HG03354 (cell line): Measurements from ENCODE around the gene COMMD2.

Source experiments
- ATAC-seq: cut with Tn5 transposase; IDR thresholded peaks from one replicate; pipeline ENCODE4 v1.9.1; 2021; ENCODE audit warnings: mild to moderate bottlenecking; ENCODE audit not compliant: unreplicated experiment, poor library complexity, severe bottlenecking

The COMMD2 gene

GRCh38 chr3:149752051-149752787, at the start of gene COMMD2:
COMMD2 (minus strand) TSS chr3:149752489; CDS start chr3:149752444, 45 bp downstream.
- peak; percentile 99 for ATAC-seq

- no peak for ATAC-seq
These were observed 49.4 kb upstream of the COMMD2 start for GRCh38 chr3:149801639-149802038.

- no peak for ATAC-seq
These were observed 48.9 kb upstream of the COMMD2 start for GRCh38 chr3:149801195-149801594.

- no peak for ATAC-seq
These were observed 48.4 kb upstream of the COMMD2 start for GRCh38 chr3:149800693-149801092.

- ATAC-seq, result no peak
These were observed 43.7 kb upstream of the COMMD2 start for GRCh38 chr3:149796026-149796425.

- ATAC-seq, result no peak
These were observed 40.4 kb upstream of the COMMD2 start, which contains the start of gene ANKUB1 for GRCh38 chr3:149792452-149793270. ANKUB1 (minus strand) TSS chr3:149792554; CDS start chr3:149792366, 188 bp downstream.

- ATAC-seq, result no peak
These were observed 38.4 kb upstream of the COMMD2 start for GRCh38 chr3:149790698-149791097.

GRCh38 chr3:149790268-149790667, 38.0 kb upstream of the COMMD2 start:
- ATAC-seq, result no peak

GRCh38 chr3:149784064-149784704, 31.9 kb upstream of the COMMD2 start:
- no peak for ATAC-seq

- no peak for ATAC-seq
These were observed 31.3 kb upstream of the COMMD2 start for GRCh38 chr3:149783576-149783975.

- peak; percentile 5 for ATAC-seq
These were observed 29.5 kb upstream of the COMMD2 start for GRCh38 chr3:149781741-149782140.

GRCh38 chr3:149781211-149781610, 28.9 kb upstream of the COMMD2 start:
- ATAC-seq, result peak; percentile 72

GRCh38 chr3:149777414-149778214, 25.3 kb upstream of the COMMD2 start:
- no peak for ATAC-seq

- no peak for ATAC-seq
These were observed 23.9 kb upstream of the COMMD2 start for GRCh38 chr3:149776170-149776569.

- ATAC-seq, result no peak
These were observed 20.6 kb upstream of the COMMD2 start for GRCh38 chr3:149772861-149773260.

GRCh38 chr3:149771652-149772271, 19.5 kb upstream of the COMMD2 start:
- ATAC-seq, result peak; percentile 66

- no peak for ATAC-seq
These were observed 18.0 kb upstream of the COMMD2 start for GRCh38 chr3:149770246-149770645.

GRCh38 chr3:149768704-149769103, 16.4 kb upstream of the COMMD2 start:
- ATAC-seq, result no peak

GRCh38 chr3:149767720-149768119, 15.4 kb upstream of the COMMD2 start:
- ATAC-seq, result no peak
